Measurements from ENCODE around the gene MAP3K3. TPM values are rescaled to one million over a fixed set of nuclear protein-coding genes. Genes with fewer than 3 reads are reported as not detected.
A peak's percentile ranks its signal among the peaks of the same experiment; 100 is the strongest.

Gene MAP3K3
- total and polyA plus RNA-seq, 10 of the 15 experiments (the other 5 are each of a cell fraction or from before 2014, with no cell fraction given) = 1.6 to 24.1 (median 15.0) TPM

DNA sequence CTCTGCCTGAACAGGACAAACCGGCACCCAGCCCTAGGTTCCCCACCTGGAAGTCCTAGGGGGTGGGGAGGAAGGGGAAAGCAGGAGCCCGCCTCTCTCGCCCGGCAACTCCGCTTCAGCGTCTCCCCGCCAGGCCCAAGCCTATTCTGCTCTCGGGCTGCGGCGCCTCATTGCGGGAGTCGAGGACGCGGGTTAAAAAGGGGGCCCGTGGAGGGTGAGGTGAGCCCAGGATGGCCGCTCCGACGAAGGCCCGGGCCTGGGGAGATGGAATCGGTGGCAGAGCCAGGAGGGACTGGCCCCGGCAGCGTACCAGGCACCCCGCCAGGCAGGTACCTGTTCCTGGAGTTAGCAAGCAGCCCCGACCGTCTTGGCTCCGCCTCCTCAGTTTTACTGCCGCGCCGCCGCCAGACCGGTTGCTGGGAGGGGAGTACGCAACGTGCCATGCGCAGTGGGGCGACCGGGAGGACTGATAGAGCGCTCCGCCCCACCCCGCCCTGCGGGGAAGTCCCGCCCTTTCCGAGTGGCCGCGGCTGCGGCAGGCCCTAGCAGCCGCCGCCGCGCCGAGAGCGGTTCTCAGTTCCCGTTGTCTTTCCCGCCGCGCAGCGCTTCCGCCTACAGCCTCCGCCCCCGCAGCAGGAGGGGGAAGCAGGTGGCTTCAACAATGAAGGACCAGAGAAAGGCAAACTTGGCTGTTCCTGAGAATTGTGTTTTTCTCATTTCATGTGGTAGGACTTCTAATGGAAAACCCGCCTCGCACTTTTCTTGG, 119.4 kb downstream of the MAP3K3 start, which contains the start of gene STRADA:
Gene STRADA, minus strand, starts transcription at position 392 of the 766 bp plus-strand sequence. CDS start 13,430 bp downstream, outside the sequence.
- H3K27ac ChIP-seq (ENCODE audit: control insufficient read depth, insufficient read depth) = peak within 1 kb of the TSS; percentile 97
- CTCF ChIA-PET = interaction anchor here (0.8 to 2.0 kb wide), 12 partner anchors 16 to 130 kb away, joined by 3 to 11 read pairs (median 5); partner anchors contain the start of genes CCDC47, DDX42 and LIMD2
- FAIRE-seq (peak; percentile 95), ATAC-seq (peak; percentile 90), DNase-seq (ENCODE audit: low read depth, low spot score) (peak; percentile 95)
- SMC1A ChIA-PET (ENCODE audit: uncharacterized antibody, unreplicated experiment) = interaction anchor here (0.9 to 1.8 kb wide), 21 partner anchors 9 to 191 kb away, joined by 3 to 11 read pairs (median 4); partner anchors contain the start of genes CCDC47, DDX42 and FTSJ3
- no TSS peak for BruUV-seq (replicated peaks)
- peak within 1 kb of the TSS; percentile 80 for H2AFZ ChIP-seq (ENCODE audit: control insufficient read depth, low read depth, low read length)
- peak within 1 kb of the TSS; percentile 84 for H3K4me2 ChIP-seq (ENCODE audit: control insufficient read depth, insufficient read depth)
- intact Hi-C loops (cut with micrococcal nuclease; ENCODE audit: unreplicated experiment) (loop anchor here (1.0 to 2.0 kb wide), 3 partner anchors 32 to 101 kb away; partner anchors contain the start of genes CCDC47 and SMARCD2), in situ Hi-C loops (cut with MboI) (no loop called here)
- H3K36me3 ChIP-seq (ENCODE audit: control insufficient read depth in 2 of 2, insufficient read depth in 2 of 2, low read length in 1 of 2) = peaks cover 3 to 8% of the 10 kb centered on the region in 2 experiments; a peak in 2 of 4 replicates
- H3K27me3 ChIP-seq (replicated peaks in 1 of 2; ENCODE audit: control insufficient read depth in 2 of 2, insufficient read depth in 2 of 2, low read length in 1 of 2) = no peaks in the 10 kb centered on the region
- H3K4me3 ChIP-seq = peak within 1 kb of the TSS; percentile 96
- WGBS (ENCODE audit: insufficient coverage, insufficient replicate concordance, low lambda C conversion rate, missing lambda C conversion rate) = under 1% methylated on average over 61 of the region's 61 CpGs
- RAD21 ChIA-PET (ENCODE audit: unreplicated experiment) = interaction anchor here (0.7 to 1.6 kb wide), 13 partner anchors 25 to 190 kb away, joined by 3 to 24 read pairs (median 4); partner anchors contain the start of genes CCDC47, DDX42, LIMD2 and MAP3K3
- H3K9ac ChIP-seq (ENCODE audit: control insufficient read depth, insufficient read depth, low read length) = peak within 1 kb of the TSS; percentile 97
- POLR2A ChIA-PET = interaction anchor here (0.6 to 3.2 kb wide), 24 partner anchors 9 to 765 kb away, joined by 3 to 49 read pairs (median 4); partner anchors contain the start of genes CCDC47, CEP95, DDX42 and LIMD2
- peaks cover 11% of the 10 kb centered on the region for H3K4me1 ChIP-seq (ENCODE audit: control insufficient read depth, insufficient read depth, low read length)
- H4K20me1 ChIP-seq (ENCODE audit: control insufficient read depth, insufficient read depth) = no peaks in the 10 kb centered on the region
- peaks cover 21% of the 10 kb centered on the region for H3K79me2 ChIP-seq (ENCODE audit: control insufficient read depth, insufficient read depth, low read length)
- no peaks in the 10 kb centered on the region for H3K9me3 ChIP-seq (replicated peaks; ENCODE audit: control insufficient read depth, insufficient read depth, low read length)
- peak; percentile 49; the same call in 2 of the 3 replicates for TF ChIP-seq POU2F2 (IDR thresholded peaks at IDR 0.05; ENCODE audit: borderline replicate concordance, low read depth, low read length)
- no peak; the same call in 1 of the 2 replicates for TF ChIP-seq HCFC1 (IDR thresholded peaks at IDR 0.05; ENCODE audit: low read length)
- peak; percentile 73 for TF ChIP-seq SP1 (IDR thresholded peaks at IDR 0.05; ENCODE audit: low read depth, low read length)
- 0 out of 2 replicates have a peak, but pooled peaks have one; percentile 33 for TF ChIP-seq MEF2A (IDR thresholded peaks at IDR 0.05; ENCODE audit: insufficient read depth, low read depth, low read length)
- TF ChIP-seq MXI1 (IDR thresholded peaks at IDR 0.05; ENCODE audit: low read depth, low read length) = peak; percentile 83
- peak; percentile 44; the same call in 1 of the 2 replicates for TF ChIP-seq GABPA (IDR thresholded peaks at IDR 0.05; ENCODE audit: low read depth)
- TF ChIP-seq YY1 (IDR thresholded peaks at IDR 0.05; ENCODE audit: low read depth, low read length) = peak; percentile 58; the same call in 1 of the 2 replicates
- TF ChIP-seq STAT3 (IDR thresholded peaks at IDR 0.05; ENCODE audit: low read depth, low read length) = no peak
- peak; percentile 91 for TF ChIP-seq LARP7 (IDR thresholded peaks at IDR 0.05)
- no peak for TF ChIP-seq JUND (IDR thresholded peaks at IDR 0.05; ENCODE audit: low read depth, low read length)
- TF ChIP-seq IRF4 (IDR thresholded peaks at IDR 0.05; ENCODE audit: low read depth, low read length) = peak; percentile 76
- peak; percentile 80 for TF ChIP-seq RUNX3 (IDR thresholded peaks at IDR 0.05; ENCODE audit: low read length)
- TF ChIP-seq CBX5 (IDR thresholded peaks at IDR 0.05; ENCODE audit: low read depth) = peak; percentile 35; the same call in 1 of the 2 replicates
- peak; percentile 74 for TF ChIP-seq NBN (IDR thresholded peaks at IDR 0.05)
- TF ChIP-seq, protein P1, sequence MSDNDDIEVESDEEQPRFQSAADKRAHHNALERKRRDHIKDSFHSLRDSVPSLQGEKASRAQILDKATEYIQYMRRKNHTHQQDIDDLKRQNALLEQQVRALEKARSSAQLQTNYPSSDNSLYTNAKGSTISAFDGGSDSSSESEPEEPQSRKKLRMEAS (IDR thresholded peaks at IDR 0.05; ENCODE audit: low read depth, low read length) = no peak
- TF ChIP-seq SMAD1 (IDR thresholded peaks at IDR 0.05; ENCODE audit: low read depth, partially characterized antibody) = no peak
- no peak for TF ChIP-seq RAD51 (IDR thresholded peaks at IDR 0.05)
- peak; percentile 95 for TF ChIP-seq IKZF1 (conservative IDR thresholded peaks at IDR 0.05)
- TF ChIP-seq NR2F1 (conservative IDR thresholded peaks at IDR 0.05) = 0 out of 2 replicates have a peak, but pooled peaks have one; percentile 7
- peak; percentile 72; the same call in 1 of the 2 replicates for TF ChIP-seq TCF3 (IDR thresholded peaks at IDR 0.05; ENCODE audit: borderline replicate concordance, insufficient read depth, low read depth, low read length)
- TF ChIP-seq RELA (IDR thresholded peaks at IDR 0.05; ENCODE audit: borderline replicate concordance, partially characterized antibody) = peak; percentile 88
- peak; percentile 88 for TF ChIP-seq POLR2AphosphoS5 (IDR thresholded peaks at IDR 0.05; ENCODE audit: low read length)
- TF ChIP-seq, protein P2, sequence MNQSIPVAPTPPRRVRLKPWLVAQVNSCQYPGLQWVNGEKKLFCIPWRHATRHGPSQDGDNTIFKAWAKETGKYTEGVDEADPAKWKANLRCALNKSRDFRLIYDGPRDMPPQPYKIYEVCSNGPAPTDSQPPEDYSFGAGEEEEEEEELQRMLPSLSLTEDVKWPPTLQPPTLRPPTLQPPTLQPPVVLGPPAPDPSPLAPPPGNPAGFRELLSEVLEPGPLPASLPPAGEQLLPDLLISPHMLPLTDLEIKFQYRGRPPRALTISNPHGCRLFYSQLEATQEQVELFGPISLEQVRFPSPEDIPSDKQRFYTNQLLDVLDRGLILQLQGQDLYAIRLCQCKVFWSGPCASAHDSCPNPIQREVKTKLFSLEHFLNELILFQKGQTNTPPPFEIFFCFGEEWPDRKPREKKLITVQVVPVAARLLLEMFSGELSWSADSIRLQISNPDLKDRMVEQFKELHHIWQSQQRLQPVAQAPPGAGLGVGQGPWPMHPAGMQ (IDR thresholded peaks at IDR 0.05; ENCODE audit: borderline replicate concordance) = peak; percentile 70
- peak; percentile 95 for TF ChIP-seq SPI1 (IDR thresholded peaks at IDR 0.05; ENCODE audit: borderline replicate concordance, insufficient read depth, low read depth, low read length)
- peak; percentile 56 for TF ChIP-seq ZNF207 (IDR thresholded peaks at IDR 0.05; ENCODE audit: borderline replicate concordance)

All from GM12878 (cell line).